WTC11 (cell line): ENCODE measurements around the gene MYO18B. TPM values are rescaled to one million over a fixed set of nuclear protein-coding genes. Genes with fewer than 3 reads are reported as not detected.

Experiments used
- ATAC-seq: fragments of 200-7000 bp; cut with Tn5 transposase; 2 replicates; pipeline ENCODE4 v1.10.0; 2021; ENCODE audit warnings: mild to moderate bottlenecking, moderate library complexity
- CTCF ChIA-PET: fragments of 300-600 bp; sonication (Branson Sonifier 250); formaldehyde crosslinking; loops from one replicate; lab custom pipeline; 2021; ENCODE audit warnings: antibody characterized with exemption; lab: Charles Lee
- POLR2A ChIA-PET: fragments of 350-600 bp; sonication (Branson Sonifier 250); formaldehyde crosslinking; loops from one replicate; lab custom pipeline; 2021; ENCODE audit warnings: antibody characterized with exemption; lab: Charles Lee
- DNase-seq: peaks from one replicate; pipeline ENCODE4 v3.0.0; 2021; ENCODE audit warnings: low spot score
- H3K27ac Mint-ChIP-seq: 2 replicates; pipeline ENCODE4 v1.8.0; 2021; ENCODE audit warnings: mixed read lengths
- H3K27me3 Mint-ChIP-seq: 2 replicates; pipeline ENCODE4 v1.8.0; 2021; ENCODE audit warnings: low read depth, mild to moderate bottlenecking, moderate library complexity, mixed read lengths
- H3K36me3 Mint-ChIP-seq: 2 replicates; pipeline ENCODE4 v1.8.0; 2021; ENCODE audit warnings: mixed read lengths
- H3K4me1 Mint-ChIP-seq: 2 replicates; pipeline ENCODE4 v1.8.0; 2022; ENCODE audit warnings: mixed read lengths
- H3K4me3 Mint-ChIP-seq: 2 replicates; pipeline ENCODE4 v1.8.0; 2021; ENCODE audit warnings: mild to moderate bottlenecking, moderate library complexity, mixed read lengths
- H3K9me3 Mint-ChIP-seq: 2 replicates; pipeline ENCODE4 v1.8.0; 2021; ENCODE audit warnings: mixed read lengths
- GTF2I ChIP-seq: fragments of 250-450 bp; sonication (Bioruptor Pico); conservative IDR thresholded peaks from 2 replicates; pipeline ENCODE4 v1.4.0; 2021; ENCODE audit warnings: mild to moderate bottlenecking
- IRF2 ChIP-seq: sonication (generic); formaldehyde crosslinking; IDR thresholded peaks from 2 replicates; pipeline ENCODE4 v1.8.0; 2022; ENCODE audit warnings: low read depth, missing genetic modification reagents, borderline replicate concordance
- JUN ChIP-seq: sonication (generic); formaldehyde crosslinking; IDR thresholded peaks from 2 replicates; pipeline ENCODE4 v1.8.0; 2023; ENCODE audit warnings: mild to moderate bottlenecking, missing genetic modification reagents
- NFE2L1 ChIP-seq: sonication (generic); formaldehyde crosslinking; IDR thresholded peaks from 2 replicates; pipeline ENCODE4 v1.8.1; 2023; ENCODE audit warnings: missing genetic modification reagents
- RELA ChIP-seq: sonication (generic); formaldehyde crosslinking; IDR thresholded peaks from 2 replicates; pipeline ENCODE4 v1.8.1; 2022; ENCODE audit warnings: missing genetic modification reagents, mild to moderate bottlenecking, borderline replicate concordance
- ZNF416 ChIP-seq: fragments of 250-450 bp; sonication (Bioruptor Pico); IDR thresholded peaks from 2 replicates; pipeline ENCODE4 v1.9.0; 2021; ENCODE audit warnings: mild to moderate bottlenecking, inconsistent platforms
- ZNF423 ChIP-seq: fragments of 250-450 bp; sonication (Bioruptor Pico); IDR thresholded peaks from 2 replicates; pipeline ENCODE4 v2.1.2; 2022; ENCODE audit warnings: mild to moderate bottlenecking, moderate library complexity
- total RNA-seq: library from RNA; stranded (reverse); gene quantifications from 3 replicates; pipeline ENCODE4 v1.2.3, GENCODE V29; 2021
- TF ChIP-seq, protein P1 (sequence below): sonication (generic); formaldehyde crosslinking; IDR thresholded peaks from 2 replicates; pipeline ENCODE4 v1.8.1; 2022; ENCODE audit warnings: low read depth, missing genetic modification reagents, borderline replicate concordance
- TF ChIP-seq, protein P2 (sequence below): sonication (generic); formaldehyde crosslinking; IDR thresholded peaks from 2 replicates; pipeline ENCODE4 v1.8.1; 2023; ENCODE audit warnings: mild to moderate bottlenecking, moderate library complexity, missing genetic modification reagents
- TF ChIP-seq, protein P3 (sequence below): sonication (generic); formaldehyde crosslinking; IDR thresholded peaks from 2 replicates; pipeline ENCODE4 v1.8.0; 2022; ENCODE audit warnings: mild to moderate bottlenecking, missing genetic modification reagents
- TF ChIP-seq, protein P4 (sequence below): sonication (generic); formaldehyde crosslinking; conservative IDR thresholded peaks from 2 replicates; pipeline ENCODE4 v1.8.1; 2023; ENCODE audit warnings: mild to moderate bottlenecking, low read depth, missing genetic modification reagents, moderate library complexity
- TF ChIP-seq, protein P5 (sequence below): fragments of 250-450 bp; sonication (Bioruptor Pico); IDR thresholded peaks from 2 replicates; pipeline ENCODE4 v1.9.0; 2021; ENCODE audit warnings: mild to moderate bottlenecking
- TF ChIP-seq, protein P6 (sequence below): sonication (generic); formaldehyde crosslinking; IDR thresholded peaks from 2 replicates; pipeline ENCODE4 v1.8.1; 2022; ENCODE audit warnings: low read depth, mild to moderate bottlenecking, moderate library complexity, missing genetic modification reagents, borderline replicate concordance
- TF ChIP-seq, protein P7 (sequence below): fragments of 250-450 bp; sonication (Bioruptor Pico); IDR thresholded peaks from 2 replicates; pipeline ENCODE4 v1.9.0; 2021; ENCODE audit warnings: mild to moderate bottlenecking
- TF ChIP-seq, protein P8 (sequence below): sonication (generic); formaldehyde crosslinking; IDR thresholded peaks from 2 replicates; pipeline ENCODE4 v1.8.1; 2023; ENCODE audit warnings: mild to moderate bottlenecking, missing genetic modification reagents

Gene MYO18B
- total RNA-seq, 1 experiment from 2014 or later = 0.96 TPM

DNA sequence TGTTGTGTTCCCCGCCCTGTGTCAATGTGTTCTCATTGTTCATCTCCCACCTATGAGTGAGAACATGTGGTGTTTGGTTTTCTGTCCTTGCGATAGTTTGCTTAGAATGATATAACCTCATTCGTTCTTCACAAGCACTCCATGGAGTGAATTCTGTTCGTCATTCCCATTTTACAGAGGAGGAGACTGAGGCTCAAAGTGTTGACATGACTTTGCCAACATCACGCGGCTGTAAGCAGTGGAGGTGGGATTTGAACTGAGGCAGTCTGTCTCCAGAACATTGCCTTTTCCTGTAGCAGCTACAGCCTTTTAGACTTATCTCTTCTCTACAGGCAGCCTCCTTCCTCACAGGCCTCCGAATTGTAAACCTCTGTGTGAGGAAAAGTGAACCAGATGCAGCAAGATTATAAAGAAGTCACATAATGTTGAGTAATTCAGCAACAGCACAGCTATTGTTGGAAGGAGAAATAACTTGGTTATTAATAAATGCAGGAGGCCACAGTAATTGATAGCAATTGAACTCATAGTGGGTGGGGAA is 74.6 kb downstream of the MYO18B start (continued):
- TF ChIP-seq RELA = no peak
- TF ChIP-seq IRF2 = no peak

DNA sequence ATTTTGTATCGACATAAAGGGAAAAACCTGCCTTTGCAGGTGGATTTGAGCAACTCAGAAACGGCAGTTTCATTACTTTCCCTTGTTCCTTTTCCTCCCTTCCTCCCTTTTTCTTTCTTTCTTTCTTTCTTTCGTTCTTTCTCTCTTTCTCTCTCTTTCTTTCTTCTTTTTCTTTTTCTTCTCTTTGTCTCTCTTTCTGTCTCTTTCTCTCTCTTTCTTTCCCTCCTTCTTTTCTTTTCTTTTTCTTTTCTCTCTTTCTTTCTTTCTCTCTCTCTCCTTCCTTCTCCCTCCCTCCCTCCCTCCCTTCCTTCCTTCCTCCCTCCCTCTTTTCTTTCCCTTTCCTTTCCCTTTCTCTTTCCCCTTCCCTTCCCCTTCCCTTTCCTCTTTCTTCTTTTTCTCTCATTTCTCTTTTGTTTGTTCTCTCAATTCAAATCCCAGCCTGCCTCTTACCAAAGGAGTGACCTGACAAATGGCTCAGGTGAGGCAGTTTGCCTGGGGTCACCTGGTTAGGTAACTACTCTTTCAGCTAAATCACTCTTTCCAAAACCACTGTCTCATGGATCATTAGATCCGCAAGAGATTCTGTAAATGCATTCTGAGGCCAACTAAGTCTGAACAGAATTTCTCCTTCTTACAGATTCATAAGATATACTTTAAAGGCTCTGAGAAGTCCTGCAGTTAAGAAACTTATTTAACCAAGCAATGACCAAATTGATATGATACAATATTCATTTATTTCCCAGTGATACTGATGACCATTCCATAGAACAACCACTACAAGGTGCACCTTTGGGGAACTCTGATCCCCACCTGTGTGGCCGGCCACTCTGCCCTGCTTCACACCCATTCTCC is 75.3 kb downstream of the MYO18B start:
- DNase-seq (no peak), ATAC-seq (no peak)
- ChIA-PET CTCF (interaction anchor here (1.0 kb wide), 1 partner anchor 107 kb away, joined by 3 read pairs; no protein-coding TSS in a partner anchor), POLR2A (no interaction called here)
- Mint-ChIP-seq H3K36me3 (peaks cover 7% of the 10 kb centered on the region), H3K4me1 (no peaks in the 10 kb centered on the region), H3K27ac (no peak overlapping the region), H3K9me3 (peaks cover 19% of the 10 kb centered on the region), H3K4me3 (no peak overlapping the region), H3K27me3 (peaks cover 8% of the 10 kb centered on the region)
- TF ChIP-seq, protein P1, sequence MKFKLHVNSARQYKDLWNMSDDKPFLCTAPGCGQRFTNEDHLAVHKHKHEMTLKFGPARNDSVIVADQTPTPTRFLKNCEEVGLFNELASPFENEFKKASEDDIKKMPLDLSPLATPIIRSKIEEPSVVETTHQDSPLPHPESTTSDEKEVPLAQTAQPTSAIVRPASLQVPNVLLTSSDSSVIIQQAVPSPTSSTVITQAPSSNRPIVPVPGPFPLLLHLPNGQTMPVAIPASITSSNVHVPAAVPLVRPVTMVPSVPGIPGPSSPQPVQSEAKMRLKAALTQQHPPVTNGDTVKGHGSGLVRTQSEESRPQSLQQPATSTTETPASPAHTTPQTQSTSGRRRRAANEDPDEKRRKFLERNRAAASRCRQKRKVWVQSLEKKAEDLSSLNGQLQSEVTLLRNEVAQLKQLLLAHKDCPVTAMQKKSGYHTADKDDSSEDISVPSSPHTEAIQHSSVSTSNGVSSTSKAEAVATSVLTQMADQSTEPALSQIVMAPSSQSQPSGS = no peak
- TF ChIP-seq, protein P2, sequence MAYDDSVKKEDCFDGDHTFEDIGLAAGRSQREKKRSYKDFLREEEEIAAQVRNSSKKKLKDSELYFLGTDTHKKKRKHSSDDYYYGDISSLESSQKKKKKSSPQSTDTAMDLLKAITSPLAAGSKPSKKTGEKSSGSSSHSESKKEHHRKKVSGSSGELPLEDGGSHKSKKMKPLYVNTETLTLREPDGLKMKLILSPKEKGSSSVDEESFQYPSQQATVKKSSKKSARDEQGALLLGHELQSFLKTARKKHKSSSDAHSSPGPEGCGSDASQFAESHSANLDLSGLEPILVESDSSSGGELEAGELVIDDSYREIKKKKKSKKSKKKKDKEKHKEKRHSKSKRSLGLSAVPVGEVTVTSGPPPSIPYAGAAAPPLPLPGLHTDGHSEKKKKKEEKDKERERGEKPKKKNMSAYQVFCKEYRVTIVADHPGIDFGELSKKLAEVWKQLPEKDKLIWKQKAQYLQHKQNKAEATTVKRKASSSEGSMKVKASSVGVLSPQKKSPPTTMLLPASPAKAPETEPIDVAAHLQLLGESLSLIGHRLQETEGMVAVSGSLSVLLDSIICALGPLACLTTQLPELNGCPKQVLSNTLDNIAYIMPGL (CRISPR knock-in tag) = no peak
- no peak for TF ChIP-seq IRF2
- TF ChIP-seq, protein P3, sequence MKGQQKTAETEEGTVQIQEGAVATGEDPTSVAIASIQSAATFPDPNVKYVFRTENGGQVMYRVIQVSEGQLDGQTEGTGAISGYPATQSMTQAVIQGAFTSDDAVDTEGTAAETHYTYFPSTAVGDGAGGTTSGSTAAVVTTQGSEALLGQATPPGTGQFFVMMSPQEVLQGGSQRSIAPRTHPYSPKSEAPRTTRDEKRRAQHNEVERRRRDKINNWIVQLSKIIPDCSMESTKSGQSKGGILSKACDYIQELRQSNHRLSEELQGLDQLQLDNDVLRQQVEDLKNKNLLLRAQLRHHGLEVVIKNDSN (CRISPR knock-in tag) = no peak
- TF ChIP-seq, protein P4, sequence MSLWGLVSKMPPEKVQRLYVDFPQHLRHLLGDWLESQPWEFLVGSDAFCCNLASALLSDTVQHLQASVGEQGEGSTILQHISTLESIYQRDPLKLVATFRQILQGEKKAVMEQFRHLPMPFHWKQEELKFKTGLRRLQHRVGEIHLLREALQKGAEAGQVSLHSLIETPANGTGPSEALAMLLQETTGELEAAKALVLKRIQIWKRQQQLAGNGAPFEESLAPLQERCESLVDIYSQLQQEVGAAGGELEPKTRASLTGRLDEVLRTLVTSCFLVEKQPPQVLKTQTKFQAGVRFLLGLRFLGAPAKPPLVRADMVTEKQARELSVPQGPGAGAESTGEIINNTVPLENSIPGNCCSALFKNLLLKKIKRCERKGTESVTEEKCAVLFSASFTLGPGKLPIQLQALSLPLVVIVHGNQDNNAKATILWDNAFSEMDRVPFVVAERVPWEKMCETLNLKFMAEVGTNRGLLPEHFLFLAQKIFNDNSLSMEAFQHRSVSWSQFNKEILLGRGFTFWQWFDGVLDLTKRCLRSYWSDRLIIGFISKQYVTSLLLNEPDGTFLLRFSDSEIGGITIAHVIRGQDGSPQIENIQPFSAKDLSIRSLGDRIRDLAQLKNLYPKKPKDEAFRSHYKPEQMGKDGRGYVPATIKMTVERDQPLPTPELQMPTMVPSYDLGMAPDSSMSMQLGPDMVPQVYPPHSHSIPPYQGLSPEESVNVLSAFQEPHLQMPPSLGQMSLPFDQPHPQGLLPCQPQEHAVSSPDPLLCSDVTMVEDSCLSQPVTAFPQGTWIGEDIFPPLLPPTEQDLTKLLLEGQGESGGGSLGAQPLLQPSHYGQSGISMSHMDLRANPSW (CRISPR knock-in tag) = no peak
- no peak for TF ChIP-seq ZNF423 (CRISPR knock-in tag)
- TF ChIP-seq GTF2I (CRISPR knock-in tag) = no peak
- TF ChIP-seq, protein P5, sequence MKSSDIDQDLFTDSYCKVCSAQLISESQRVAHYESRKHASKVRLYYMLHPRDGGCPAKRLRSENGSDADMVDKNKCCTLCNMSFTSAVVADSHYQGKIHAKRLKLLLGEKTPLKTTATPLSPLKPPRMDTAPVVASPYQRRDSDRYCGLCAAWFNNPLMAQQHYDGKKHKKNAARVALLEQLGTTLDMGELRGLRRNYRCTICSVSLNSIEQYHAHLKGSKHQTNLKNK (CRISPR knock-in tag) = no peak
- TF ChIP-seq, protein P6, sequence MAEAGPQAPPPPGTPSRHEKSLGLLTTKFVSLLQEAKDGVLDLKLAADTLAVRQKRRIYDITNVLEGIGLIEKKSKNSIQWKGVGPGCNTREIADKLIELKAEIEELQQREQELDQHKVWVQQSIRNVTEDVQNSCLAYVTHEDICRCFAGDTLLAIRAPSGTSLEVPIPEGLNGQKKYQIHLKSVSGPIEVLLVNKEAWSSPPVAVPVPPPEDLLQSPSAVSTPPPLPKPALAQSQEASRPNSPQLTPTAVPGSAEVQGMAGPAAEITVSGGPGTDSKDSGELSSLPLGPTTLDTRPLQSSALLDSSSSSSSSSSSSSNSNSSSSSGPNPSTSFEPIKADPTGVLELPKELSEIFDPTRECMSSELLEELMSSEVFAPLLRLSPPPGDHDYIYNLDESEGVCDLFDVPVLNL (CRISPR knock-in tag) = no peak
- TF ChIP-seq ZNF416 = no peak
- TF ChIP-seq, protein P7, sequence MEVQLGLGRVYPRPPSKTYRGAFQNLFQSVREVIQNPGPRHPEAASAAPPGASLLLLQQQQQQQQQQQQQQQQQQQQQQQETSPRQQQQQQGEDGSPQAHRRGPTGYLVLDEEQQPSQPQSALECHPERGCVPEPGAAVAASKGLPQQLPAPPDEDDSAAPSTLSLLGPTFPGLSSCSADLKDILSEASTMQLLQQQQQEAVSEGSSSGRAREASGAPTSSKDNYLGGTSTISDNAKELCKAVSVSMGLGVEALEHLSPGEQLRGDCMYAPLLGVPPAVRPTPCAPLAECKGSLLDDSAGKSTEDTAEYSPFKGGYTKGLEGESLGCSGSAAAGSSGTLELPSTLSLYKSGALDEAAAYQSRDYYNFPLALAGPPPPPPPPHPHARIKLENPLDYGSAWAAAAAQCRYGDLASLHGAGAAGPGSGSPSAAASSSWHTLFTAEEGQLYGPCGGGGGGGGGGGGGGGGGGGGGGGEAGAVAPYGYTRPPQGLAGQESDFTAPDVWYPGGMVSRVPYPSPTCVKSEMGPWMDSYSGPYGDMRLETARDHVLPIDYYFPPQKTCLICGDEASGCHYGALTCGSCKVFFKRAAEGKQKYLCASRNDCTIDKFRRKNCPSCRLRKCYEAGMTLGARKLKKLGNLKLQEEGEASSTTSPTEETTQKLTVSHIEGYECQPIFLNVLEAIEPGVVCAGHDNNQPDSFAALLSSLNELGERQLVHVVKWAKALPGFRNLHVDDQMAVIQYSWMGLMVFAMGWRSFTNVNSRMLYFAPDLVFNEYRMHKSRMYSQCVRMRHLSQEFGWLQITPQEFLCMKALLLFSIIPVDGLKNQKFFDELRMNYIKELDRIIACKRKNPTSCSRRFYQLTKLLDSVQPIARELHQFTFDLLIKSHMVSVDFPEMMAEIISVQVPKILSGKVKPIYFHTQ (CRISPR knock-in tag) = no peak
- TF ChIP-seq, protein P8, sequence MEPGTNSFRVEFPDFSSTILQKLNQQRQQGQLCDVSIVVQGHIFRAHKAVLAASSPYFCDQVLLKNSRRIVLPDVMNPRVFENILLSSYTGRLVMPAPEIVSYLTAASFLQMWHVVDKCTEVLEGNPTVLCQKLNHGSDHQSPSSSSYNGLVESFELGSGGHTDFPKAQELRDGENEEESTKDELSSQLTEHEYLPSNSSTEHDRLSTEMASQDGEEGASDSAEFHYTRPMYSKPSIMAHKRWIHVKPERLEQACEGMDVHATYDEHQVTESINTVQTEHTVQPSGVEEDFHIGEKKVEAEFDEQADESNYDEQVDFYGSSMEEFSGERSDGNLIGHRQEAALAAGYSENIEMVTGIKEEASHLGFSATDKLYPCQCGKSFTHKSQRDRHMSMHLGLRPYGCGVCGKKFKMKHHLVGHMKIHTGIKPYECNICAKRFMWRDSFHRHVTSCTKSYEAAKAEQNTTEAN = no peak
- TF ChIP-seq JUN (CRISPR knock-in tag) = no peak
- TF ChIP-seq NFE2L1 (CRISPR knock-in tag) = no peak
